ENCODE data around the gene KRTAP4-5.
"Not testable (repeated sequence)": the region's sequence is repeated elsewhere in the genome, so short reads cannot be mapped to it uniquely, and the experiment has no call there.

The KRTAP4-5 gene

DNA sequence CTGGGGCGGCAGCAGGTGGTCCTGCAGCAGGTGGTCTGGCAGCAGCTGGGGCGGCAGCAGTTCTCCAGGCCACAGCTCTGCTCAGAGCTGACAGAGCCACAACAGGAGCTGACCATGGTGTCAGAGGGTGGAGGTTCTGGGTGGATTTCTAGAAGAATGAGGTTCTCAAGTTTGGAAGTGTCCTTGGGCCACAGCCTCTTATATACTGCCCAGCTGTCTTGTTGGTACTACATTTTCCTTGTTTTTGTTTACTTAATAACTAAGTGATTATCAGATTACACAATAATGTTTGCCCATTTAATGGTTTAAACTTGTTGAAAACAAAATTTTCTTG, at the start of gene KRTAP4-5:
Gene KRTAP4-5, minus strand, starts transcription at position 174 of the 334 bp plus-strand sequence. Its CDS starts 58 bp downstream, at position 116.
- no peak for DNase-seq

DNA sequence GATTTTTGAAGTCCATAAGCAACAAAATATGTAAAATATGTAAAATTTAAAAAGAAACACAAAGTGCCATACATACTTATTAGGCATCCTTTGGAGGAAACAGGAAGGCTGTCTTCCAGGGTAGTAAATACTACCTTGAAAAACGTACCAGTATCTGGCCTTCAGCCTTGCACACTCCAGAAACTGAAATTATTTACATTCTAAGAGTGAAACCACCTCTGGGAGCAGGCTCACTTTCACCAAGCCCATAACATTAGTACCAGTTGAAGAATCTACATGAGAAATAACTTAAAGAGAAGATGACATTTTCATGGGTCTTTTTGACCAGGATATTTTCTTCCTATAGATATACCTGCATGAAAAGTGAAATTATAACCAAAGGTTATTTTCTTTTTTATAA, 46.4 kb upstream of the KRTAP4-5 start:
- no peak for DNase-seq

DNA sequence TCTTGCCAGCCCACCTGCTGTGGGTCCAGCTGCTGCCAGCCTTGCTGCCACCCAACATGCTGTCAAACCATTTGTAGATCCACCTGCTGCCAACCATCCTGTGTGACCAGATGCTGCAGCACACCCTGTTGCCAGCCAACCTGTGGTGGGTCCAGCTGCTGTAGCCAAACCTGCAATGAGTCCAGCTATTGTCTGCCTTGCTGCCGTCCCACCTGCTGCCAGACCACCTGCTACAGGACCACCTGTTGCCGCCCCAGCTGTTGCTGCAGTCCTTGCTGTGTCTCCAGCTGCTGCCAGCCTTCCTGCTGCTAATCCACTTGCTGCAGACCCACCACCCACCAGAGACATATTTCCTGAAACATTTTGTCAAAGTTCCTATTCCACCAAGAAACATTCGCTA, 40.7 kb upstream of the KRTAP4-5 start:
- no peak for DNase-seq

DNA sequence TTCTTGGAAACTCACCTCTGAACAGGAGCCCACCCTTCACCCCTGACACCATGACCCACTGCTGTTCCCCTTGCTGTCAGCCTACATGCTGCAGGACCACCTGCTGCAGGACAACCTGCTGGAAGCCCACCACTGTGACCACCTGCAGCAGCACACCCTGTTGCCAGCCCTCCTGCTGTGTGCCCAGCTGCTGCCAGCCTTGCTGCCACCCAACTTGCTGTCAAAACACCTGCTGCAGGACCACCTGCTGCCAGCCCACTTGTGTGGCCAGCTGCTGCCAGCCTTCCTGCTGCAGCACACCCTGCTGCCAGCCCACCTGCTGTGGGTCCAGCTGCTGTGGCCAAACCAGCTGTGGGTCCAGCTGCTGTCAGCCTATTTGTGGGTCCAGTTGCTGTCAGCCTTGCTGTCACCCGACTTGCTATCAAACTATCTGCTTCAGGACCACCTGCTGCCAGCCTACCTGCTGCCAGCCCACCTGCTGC, 40.3 kb upstream of the KRTAP4-5 start, which contains the start of gene KRTAP9-1:
Gene KRTAP9-1, plus strand, starts transcription at position 51 of the 482 bp plus-strand sequence. Its CDS starts 0 bp downstream, at position 51.
- not testable (repeated sequence) for DNase-seq

DNA sequence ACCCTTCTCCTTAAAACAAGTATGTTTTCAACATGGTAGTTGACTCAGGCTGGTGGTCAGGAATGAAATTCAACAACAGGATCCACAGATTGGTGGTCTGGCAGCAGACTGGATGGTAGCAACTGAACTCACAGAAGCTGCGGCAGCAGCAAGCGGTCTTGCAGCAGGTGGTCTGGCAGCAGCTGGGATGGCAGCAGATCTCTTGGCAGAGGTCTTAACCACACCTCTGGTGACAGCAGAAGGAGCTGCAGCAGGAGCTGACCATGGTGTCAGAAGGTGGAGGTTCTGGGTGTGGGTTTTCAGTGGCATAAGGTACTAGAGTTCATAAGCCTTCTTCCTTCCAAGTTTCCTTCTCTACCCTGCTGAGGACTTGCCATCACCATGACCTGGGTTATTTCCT, 37.2 kb upstream of the KRTAP4-5 start:
- no peak for DNase-seq

DNA sequence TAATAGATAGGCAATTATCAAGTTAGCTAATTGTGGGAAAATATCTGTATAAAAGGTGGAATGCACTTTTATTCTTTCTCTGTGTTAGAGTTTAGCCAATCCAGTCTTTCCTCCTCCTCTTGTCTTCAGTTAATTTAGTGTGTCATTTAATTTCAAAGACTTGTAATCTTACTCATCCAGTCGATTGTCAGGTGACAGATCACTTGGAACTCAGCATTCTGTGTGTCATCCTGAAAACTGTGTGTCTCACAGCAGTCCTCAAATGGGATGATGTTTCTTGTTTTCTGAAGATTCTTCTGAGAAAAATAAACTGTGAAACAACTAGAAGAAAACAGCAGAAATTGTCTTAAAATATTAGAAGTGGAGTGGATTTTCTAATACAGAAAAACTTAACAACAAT, 35.4 kb upstream of the KRTAP4-5 start:
- DNase-seq, result no peak

DNA sequence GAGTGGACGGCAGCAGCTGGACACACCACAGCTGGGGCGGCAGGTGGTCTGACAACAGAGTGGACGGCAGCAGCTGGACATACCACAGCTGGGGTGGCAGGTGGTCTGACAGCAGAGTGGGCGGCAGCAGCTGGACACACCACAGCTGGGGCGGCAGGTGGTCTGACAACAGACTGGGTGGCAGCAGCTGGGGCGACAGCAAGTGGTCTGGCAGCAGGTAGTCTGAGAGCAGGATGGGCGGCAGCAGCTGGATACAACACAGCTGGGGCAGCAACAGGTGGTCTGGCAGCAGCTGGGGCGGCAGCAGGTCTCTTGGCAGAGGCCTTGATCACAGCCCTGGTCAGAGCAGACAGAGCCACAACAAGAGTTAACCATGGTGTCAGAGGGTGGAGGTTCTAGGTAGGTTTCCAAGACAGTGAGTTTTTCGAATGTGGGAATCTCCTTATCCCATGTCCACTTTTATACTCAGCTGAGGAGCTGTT, 34.9 kb upstream of the KRTAP4-5 start, which contains the start of gene KRTAP4-1:
Gene KRTAP4-1, minus strand, starts transcription at position 432 of the 482 bp plus-strand sequence. Its CDS starts 57 bp downstream, at position 375.
- no peak for DNase-seq

DNA sequence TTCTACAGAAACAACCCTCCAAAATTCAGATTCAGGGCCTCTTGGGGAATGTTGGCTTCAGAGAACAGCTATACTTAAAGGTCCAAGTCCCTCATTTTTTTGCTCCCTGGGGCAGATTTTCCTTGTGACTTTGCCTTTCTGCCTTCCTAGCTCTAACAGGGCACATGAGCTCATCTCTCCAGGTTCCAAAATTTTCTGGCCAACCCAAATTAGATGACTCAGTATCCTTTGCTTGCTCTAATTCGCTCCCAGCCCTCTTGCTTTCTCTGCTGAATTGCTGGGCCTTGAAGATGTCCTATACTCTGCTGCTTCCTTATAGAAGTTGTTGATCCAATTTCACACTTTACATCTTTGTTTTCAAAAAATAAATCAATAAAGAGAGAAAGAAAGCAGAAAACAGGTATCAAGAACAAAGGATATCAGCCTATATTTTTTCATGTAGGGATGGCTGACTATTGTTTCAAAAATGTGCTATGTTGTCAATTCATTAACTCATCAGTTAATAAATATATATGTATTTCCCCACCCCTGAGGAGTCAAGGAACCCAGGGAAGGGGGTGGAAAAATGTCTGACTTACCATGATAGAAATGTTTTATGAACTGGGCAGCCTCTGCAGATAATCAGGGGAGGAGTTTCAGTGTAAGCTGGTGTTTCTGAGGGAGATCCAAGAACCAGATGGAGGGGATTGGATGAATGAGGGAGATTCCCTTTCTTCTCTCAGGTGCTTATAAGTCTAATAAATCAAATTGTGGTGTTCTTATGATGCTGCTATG, 29.4 kb upstream of the KRTAP4-5 start:
- DNase-seq, result no peak

DNA sequence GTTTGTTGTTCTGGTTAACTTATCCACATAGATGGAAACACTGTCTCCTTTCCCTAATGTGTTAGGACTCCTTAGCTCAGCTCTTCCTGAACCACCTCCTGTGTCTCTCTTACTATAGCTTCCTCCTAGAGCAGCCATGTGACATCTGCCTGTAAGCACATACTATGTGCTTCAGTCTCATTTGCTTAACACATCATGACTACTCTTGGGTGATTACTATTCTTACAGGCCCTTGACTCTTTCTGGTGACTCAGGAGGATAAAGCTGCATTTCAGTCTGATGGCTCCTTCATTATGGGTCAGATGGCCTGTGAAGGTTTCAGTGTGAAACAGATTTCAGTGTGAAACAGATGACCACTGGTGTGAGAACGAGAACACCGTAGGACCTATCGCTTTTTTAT, 28.7 kb upstream of the KRTAP4-5 start:
- no peak for DNase-seq

DNA sequence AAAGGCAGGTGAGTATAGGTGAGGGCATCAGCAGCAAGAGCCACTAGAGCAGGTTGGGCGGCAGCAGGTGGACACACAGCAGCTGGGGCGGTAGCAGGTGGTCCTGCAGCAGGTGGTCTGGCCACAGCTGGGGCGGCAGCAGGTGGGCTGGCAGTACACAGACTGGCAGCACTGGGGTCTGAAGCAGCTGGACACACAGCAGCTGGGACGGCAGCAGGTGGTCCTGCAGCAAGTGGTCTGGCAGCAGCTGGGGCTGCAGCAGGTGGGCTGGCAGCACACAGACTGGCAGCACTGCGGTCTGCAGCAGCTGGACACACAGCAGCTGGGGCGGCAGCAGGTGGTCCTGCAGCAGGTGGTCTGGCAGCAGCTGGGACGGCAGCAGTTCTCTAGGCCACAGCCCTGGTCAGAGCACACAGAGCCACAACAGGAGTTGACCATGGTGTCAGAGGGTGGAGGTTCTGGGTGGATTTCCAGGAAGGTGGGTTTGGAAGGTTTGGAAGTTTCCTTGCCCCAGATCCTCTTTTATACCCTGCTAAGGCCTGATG, 28.2 kb upstream of the KRTAP4-5 start, which contains the start of gene KRTAP4-2:
Gene KRTAP4-2, minus strand, starts transcription at position 495 of the 545 bp plus-strand sequence. Its CDS starts 57 bp downstream, at position 438.
- DNase-seq, result no peak

DNA sequence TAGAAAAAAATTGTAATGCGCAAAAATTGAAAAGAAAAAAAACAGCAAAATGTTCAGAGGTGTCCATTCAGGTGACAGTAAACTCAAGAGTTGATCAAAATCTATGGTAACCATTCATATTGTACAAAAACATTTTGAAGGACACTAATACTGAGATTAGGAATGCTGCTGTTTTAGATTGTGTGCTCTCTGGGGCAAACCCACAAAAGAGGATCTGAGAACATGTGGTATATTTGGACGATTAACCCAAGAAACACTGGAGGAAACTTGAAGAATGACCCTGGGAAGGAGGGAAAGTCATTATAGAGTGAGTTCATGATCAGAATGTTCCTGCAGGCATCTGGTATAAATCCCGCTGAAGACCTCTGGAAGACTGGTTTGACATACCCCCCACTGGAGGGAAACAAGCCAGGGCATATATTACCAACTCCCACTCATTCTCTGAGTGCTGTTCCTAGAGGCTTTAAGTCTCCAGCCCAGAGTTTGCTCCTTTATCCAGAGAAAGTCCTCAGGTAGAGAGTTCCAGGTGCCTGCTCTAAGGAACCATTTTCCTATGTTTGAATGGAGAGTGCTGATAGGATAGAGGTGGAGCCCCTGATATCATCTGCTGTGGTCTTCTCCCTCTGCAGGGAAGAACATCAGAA, 27.2 kb upstream of the KRTAP4-5 start:
- DNase-seq, result no peak

DNA sequence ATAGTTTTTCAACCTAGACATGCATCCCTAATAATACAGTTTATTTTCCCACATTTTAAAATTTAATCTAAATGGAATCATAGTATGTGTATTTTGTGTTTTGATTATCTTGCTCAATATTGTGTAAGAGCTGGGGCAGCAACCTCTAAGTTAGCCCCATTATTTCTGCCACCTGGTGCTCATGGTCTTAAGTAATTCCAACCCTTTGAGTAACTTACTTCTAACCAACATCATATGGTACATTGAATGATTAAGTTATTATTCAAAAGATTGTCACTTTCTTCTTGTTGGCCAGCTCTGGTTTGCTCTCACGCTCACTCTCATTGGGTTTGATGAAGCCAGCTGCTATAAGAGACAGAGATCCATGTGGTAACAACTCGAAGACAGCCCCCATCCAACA, 22.3 kb upstream of the KRTAP4-5 start:
- no peak for DNase-seq

DNA sequence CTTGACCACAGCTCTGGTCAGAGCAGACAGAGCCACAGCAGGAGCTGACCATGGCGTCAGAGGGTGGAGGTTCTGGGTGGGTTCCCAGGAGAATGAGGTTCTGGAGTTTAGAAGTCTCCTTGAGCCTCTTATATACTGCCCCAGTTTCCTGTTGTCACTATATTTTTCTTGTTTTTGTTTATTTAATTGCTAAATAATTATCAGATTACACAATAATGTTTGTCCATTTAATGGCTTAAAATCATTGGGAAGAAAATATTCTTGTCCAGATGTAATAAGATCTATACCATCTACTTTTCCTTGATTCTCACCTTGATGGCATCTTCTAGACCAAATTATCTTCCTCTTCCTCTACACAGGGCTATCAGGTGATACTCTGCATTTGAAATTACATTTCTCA, 18.5 kb upstream of the KRTAP4-5 start, which contains the start of gene KRTAP4-3:
Gene KRTAP4-3, minus strand, starts transcription at position 101 of the 400 bp plus-strand sequence. Its CDS starts 49 bp downstream, at position 52.
- no peak for DNase-seq

DNA sequence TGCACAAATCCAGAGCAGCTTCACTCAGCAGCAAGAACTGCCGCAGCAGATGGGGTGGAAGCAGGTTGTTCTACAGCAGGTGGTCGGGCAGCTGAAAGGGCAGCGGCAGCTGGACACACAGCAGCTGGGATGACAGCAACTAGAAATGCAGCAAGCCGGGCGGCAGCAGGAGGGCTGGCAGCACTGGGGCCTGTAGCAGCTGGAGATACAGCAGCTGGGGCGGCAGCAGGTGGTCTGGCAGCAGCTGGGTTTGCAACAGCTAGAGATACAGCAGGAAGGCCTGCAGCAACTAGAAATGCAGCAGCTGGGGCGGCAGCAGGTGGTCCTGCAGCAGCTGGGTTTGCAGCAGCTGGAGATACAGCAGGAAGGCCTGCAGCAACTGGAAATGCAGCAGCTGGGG, 17.9 kb upstream of the KRTAP4-5 start:
- DNase-seq, result no peak

DNA sequence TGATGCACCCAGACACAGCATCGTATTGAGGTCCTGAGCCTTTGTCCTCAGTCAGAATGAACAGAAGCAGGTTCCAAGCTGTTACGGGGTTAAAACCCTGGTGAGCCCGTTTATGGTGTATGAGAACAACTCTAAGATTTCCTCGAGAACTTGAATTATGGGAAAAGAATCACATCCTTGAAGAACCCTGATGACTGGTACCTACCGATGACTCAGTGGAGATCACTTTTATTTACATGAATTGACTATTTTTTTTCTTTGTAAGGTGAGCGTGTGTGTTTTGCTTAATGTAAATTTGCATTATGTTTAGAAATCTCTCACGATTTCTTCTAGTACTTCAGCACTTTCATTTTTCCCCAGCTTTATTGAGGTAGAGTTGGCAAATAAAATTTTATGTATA, 14.2 kb upstream of the KRTAP4-5 start:
- no peak for DNase-seq

DNA sequence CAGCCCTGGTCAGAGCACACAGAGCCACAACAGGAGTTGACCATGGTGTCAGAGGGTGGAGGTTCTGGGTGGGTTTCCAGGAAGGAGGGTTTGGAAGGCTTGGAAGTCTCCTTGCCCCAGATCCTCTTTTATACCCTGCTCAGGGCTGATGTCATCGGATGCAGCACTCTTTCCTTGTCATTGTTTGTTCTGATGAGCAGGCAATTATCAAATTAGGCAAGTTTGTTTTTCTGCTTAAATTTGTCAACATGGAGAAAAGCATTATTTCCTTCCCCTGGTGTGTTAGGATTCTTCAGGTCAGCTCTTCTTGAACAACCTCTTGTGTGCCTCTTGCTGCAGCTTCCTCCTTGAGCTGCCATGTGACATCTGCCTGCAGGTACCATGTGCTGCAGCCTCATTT, 11.0 kb upstream of the KRTAP4-5 start, which contains the start of gene KRTAP4-4:
Gene KRTAP4-4, minus strand, starts transcription at position 101 of the 400 bp plus-strand sequence. Its CDS starts 57 bp downstream, at position 44.
- DNase-seq, result no peak

DNA sequence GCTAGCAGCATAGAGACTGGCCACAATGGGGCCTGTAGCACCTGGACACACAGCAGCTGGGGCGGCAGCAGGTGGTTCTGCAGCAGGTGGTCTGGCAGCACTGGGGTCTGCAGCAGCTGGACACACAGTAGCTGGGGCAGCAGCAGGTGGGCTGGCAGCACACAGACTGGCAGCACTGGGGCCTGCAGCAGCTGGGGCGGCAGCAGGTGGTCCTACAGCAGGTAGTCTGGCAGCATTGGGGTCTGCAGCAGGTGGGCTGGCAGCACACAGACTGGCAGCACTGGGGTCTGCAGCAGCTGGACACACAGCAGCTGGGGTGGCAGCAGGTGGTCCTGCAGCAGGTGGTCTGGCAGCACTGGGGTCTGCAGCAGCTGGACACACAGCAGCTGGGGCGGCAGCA, 10.6 kb upstream of the KRTAP4-5 start:
- DNase-seq, result not testable (repeated sequence)

DNA sequence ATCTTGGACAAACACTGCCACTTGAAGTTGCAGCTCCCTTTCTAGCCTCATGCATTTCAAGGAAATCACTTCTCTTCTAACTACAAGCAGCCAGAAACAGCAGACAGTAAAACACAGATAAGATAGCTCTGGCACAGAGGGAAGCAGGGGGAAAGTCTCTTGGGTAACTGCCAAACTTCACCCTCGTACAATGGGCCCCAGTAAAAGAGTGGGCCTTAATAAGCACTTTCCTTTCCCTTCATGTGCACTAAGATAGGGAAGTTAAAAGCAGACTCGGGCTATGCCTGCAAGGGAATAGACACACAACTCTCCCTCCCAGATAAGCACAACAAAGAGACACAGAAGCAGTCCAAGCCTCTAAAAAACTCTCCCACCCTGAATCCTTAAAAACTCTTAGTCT, 4.2 kb upstream of the KRTAP4-5 start:
- DNase-seq, result no peak

DNA sequence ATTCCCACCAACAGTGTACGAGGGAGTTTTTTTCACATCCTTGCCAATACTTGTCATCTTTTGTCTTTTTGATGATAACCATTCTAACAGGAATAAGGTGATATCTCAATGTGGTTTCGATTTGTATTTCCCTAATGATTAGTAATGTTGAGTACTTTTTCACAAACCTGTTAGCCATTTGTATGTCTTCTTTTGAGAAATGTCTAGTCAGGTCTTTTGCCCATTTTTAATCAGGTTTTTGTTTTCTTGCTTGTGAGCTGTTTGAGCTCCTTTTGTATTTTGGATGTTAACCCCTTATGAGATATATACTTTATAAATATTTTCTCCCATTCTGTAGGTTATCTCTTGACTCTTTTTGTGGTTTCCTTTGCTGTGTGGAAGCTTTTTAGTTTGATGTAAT, 1.9 kb upstream of the KRTAP4-5 start:
- DNase-seq, result no peak

DNA sequence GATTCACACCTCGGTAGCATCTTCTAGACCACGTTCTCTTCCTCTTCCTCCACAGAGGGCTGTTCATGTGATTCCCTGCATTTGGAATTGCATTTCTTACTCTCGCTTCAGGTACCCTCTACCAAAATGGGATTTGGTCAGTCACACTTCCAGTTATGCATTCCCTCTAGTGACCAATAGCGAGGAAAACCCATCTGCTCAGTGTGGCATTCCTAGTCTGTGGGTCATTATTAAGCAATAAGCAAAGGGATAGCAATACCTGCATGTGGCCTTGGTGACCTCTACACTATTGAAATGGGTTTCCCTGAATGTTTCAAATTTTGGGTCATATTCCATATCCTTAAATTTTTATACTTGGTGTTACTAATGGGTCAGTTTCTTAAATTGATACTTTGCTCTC, 401 bp upstream of the KRTAP4-5 start:
- no peak for DNase-seq

DNA sequence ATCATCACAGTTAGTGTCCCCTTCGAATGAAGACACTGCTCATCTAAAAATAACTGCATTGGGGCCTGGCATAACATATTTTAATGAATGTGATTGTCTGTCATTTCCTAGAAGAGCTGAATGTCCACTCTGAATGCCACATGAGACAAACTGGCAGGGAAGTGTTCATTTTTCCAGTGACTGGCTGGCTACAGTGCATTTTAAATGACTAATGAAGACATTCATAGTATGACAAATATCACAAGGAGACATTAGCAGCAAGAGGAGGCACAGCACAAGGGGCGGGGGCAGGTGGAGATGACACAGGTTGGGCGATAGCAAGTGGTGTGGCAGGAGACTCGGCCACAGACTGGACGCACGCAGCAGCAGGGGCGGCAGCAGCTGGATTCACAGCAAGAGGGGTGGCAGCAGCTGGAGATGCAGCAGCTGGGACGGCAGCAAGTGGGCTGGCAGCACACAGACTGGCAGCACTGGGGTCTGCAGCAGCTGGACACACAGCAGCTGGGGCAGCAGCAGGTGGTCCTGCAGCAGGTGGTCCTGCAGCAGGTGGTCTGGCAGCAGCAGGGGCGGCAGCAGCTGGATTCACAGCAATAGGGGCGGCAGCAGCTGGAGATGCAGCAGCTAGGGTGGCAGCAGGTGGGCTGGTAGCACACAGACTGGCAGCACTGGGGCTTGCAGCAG, 514 bp downstream of the KRTAP4-5 start:
- not testable (repeated sequence) for DNase-seq

DNA sequence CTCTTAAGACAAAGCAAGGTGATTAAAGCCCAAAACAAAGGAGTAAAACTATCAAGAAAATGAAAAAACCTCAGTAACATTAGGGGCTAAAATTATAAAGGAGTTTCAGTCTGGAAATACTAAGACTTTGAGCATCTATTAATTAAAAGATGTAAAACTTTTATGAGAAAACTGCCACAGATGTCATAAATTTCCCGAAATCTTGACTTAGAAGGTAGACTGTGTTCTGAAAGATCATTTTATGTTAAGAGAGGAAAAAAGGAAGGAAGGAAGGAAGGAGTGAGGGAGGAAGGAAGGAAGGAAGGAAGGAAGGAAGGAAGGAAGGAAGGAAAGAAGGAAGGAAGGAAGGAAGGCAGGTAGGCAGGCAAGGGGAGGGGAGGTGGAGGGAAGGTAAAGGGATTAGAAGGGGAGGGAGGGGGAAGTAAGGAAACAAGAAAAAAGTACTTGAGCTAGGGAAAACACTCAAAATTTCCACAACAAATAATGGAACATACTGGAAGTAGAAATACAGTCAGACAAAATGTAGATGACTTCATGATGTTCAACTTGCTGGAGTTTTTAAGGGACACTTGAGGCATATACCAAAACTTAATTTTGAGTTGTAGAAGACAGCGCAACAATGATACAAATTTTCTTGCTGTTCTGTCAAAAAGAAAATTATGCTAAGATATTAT, 2.0 kb downstream of the KRTAP4-5 start:
- DNase-seq, result no peak

Measured in AML-193 (cell line).